Astrocyte (in vitro differentiated cells and primary cell): ENCODE measurements around the gene STOML1. TPM values are rescaled to one million over a fixed set of nuclear protein-coding genes. Genes with fewer than 3 reads are reported as not detected.
A peak's percentile ranks its signal among the peaks of the same experiment; 100 is the strongest.

Experiments
- DNase-seq: peaks from one replicate; pipeline ENCODE4 v3.0.0-alpha.2; 2010; ENCODE audit warnings: low read depth
- FAIRE-seq: peaks from 2 replicates; lab custom pipeline; 2011; peaks lifted over from hg19 to GRCh38; lab: Jason Lieb, UNC
- H2AFZ ChIP-seq: 2 replicates; pipeline ENCODE4 v1.6.0; 2012; ENCODE audit warnings: low read depth, low read length, inconsistent platforms
- H3K27ac ChIP-seq: 2 replicates; pipeline ENCODE4 v1.5.1; 2011; ENCODE audit warnings: low read depth, low read length, inconsistent platforms
- H3K27me3 ChIP-seq: 2 replicates; pipeline ENCODE4 v1.6.0; 2011; ENCODE audit warnings: low read length, inconsistent platforms; ENCODE audit not compliant: insufficient read depth
- H3K36me3 ChIP-seq: 2 replicates; pipeline ENCODE4 v1.5.1; 2011; ENCODE audit warnings: low read length, inconsistent platforms; ENCODE audit not compliant: insufficient read depth
- H3K4me1 ChIP-seq: 2 replicates; pipeline ENCODE4 v1.5.1; 2011; ENCODE audit warnings: low read length, inconsistent platforms; ENCODE audit not compliant: insufficient read depth
- H3K4me2 ChIP-seq: 2 replicates; pipeline ENCODE4 v1.6.0; 2012; ENCODE audit warnings: low read length, inconsistent platforms
- H3K4me3 ChIP-seq: 2 replicates; pipeline ENCODE4 v1.5.1; 2011; ENCODE audit warnings: low read depth, mild to moderate bottlenecking, low read length, inconsistent platforms; ENCODE audit not compliant: insufficient read depth
- H3K79me2 ChIP-seq: 2 replicates; pipeline ENCODE4 v1.6.0; 2012; ENCODE audit warnings: mild to moderate bottlenecking, low read length, inconsistent platforms; ENCODE audit not compliant: insufficient read depth
- H3K9ac ChIP-seq: 2 replicates; pipeline ENCODE4 v1.6.0; 2012; ENCODE audit warnings: mild to moderate bottlenecking, low read length, inconsistent platforms
- H3K9me3 ChIP-seq: 2 replicates; pipeline ENCODE4 v1.5.1; 2012; ENCODE audit warnings: low read depth, mild to moderate bottlenecking, low read length, inconsistent platforms; ENCODE audit not compliant: insufficient read depth
- H4K20me1 ChIP-seq: 2 replicates; pipeline ENCODE4 v1.6.0; 2012; ENCODE audit warnings: low read length, inconsistent platforms; ENCODE audit not compliant: insufficient read depth
- H3K27ac Mint-ChIP-seq: one replicate; pipeline ENCODE4 v1.8.0; 2021; ENCODE audit warnings: mild to moderate bottlenecking, mixed read lengths; ENCODE audit not compliant: unreplicated experiment
- H3K27me3 Mint-ChIP-seq: one replicate; pipeline ENCODE4 v1.8.0; 2021; ENCODE audit warnings: low read depth, mixed read lengths; ENCODE audit not compliant: unreplicated experiment
- H3K36me3 Mint-ChIP-seq: one replicate; pipeline ENCODE4 v1.8.0; 2021; ENCODE audit warnings: low read depth, mixed read lengths; ENCODE audit not compliant: unreplicated experiment
- H3K4me1 Mint-ChIP-seq: one replicate; pipeline ENCODE4 v1.8.0; 2021; ENCODE audit warnings: low read depth, mixed read lengths; ENCODE audit not compliant: unreplicated experiment
- H3K4me3 Mint-ChIP-seq: one replicate; pipeline ENCODE4 v1.8.0; 2021; ENCODE audit warnings: mild to moderate bottlenecking, moderate library complexity, mixed read lengths; ENCODE audit not compliant: unreplicated experiment
- H3K9me3 Mint-ChIP-seq: one replicate; pipeline ENCODE4 v1.8.0; 2021; ENCODE audit warnings: mild to moderate bottlenecking, mixed read lengths; ENCODE audit not compliant: unreplicated experiment
- CTCF ChIP-seq: IDR thresholded peaks from 2 replicates; pipeline ENCODE4 v1.5.1; 2011; ENCODE audit warnings: low read depth, mild to moderate bottlenecking, inconsistent platforms, low read length, moderate library complexity; ENCODE audit not compliant: insufficient read depth
- EZH2 ChIP-seq: IDR thresholded peaks from 2 replicates; pipeline ENCODE4 v1.6.1; 2012; ENCODE audit warnings: mild to moderate bottlenecking, low read length, inconsistent platforms; ENCODE audit not compliant: insufficient read depth
- total RNA-seq: library from RNA; stranded (reverse); gene quantifications from 2 replicates; pipeline ENCODE4 v1.2.1, GENCODE V29; 2021

STOML1 gene
- total RNA-seq, 1 donor from 2014 or later: 12.4 TPM

DNA sequence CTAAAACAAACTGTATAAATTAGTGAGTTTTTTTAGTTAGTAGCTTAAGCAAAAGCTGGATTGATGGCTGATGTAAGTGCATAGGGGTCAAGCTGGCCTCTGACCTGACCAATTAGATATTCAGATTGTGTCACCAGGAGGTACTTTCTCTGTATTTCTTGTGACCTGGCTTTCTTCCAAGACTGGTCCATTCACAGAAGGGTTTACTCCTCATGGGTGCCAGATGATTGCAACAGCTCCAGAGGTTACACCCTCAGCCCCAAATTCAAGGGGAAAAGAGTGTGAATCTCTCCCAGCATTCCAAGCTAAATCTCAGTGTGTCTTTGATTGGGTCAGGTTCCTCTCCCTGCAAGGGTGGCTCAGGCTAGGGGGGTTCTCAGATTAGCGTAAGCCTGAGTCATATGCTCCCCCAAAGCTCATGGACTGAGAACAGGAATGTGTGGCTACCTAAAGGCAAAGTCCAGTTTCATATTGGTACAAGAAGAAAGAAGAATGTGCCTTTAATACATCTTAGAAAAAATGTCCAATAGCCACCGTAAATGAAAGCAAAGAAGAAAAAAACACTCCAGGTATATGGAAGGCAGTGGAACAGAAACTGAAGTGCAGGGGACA, 18.9 kb upstream of the STOML1 start:
- peaks cover 87% of the 10 kb centered on the region for H3K79me2 ChIP-seq
- peaks cover 82% of the 10 kb centered on the region for H4K20me1 ChIP-seq
- Mint-ChIP-seq H3K27me3 (no peaks in the 10 kb centered on the region), H3K36me3 (peaks cover 38% of the 10 kb centered on the region), H3K27ac (peak overlapping the region; percentile 2), H3K4me3 (peak overlapping the region; percentile 20), H3K4me1 (peaks cover 49% of the 10 kb centered on the region), H3K9me3 (peaks cover 1% of the 10 kb centered on the region)
- H3K9ac ChIP-seq: no peak overlapping the region
- DNase-seq: no peak
- H3K27me3 ChIP-seq: no peaks in the 10 kb centered on the region
- peak overlapping the region; percentile 5 for H3K4me2 ChIP-seq
- no peak for FAIRE-seq
- no peak for TF ChIP-seq EZH2
- TF ChIP-seq CTCF: no peak
- no peak overlapping the region for H3K27ac ChIP-seq
- H3K36me3 ChIP-seq: peaks cover 12% of the 10 kb centered on the region
- H3K4me1 ChIP-seq: no peaks in the 10 kb centered on the region
- no peak overlapping the region for H2AFZ ChIP-seq
- no peak overlapping the region for H3K4me3 ChIP-seq
- no peaks in the 10 kb centered on the region for H3K9me3 ChIP-seq

GRCh38 chr15:74008901-74009300, 16.8 kb upstream of the STOML1 start:
- Mint-ChIP-seq H3K9me3 (peaks cover under 1% of the 10 kb centered on the region), H3K27ac (no peak overlapping the region), H3K27me3 (no peaks in the 10 kb centered on the region), H3K4me3 (peak overlapping the region; percentile 20), H3K36me3 (peaks cover 32% of the 10 kb centered on the region), H3K4me1 (peaks cover 47% of the 10 kb centered on the region)
- H3K4me2 ChIP-seq: no peak overlapping the region
- H4K20me1 ChIP-seq: peaks cover 78% of the 10 kb centered on the region
- H3K27ac ChIP-seq: no peak overlapping the region
- DNase-seq (no peak), FAIRE-seq (no peak)
- H3K4me3 ChIP-seq: no peak overlapping the region
- no peaks in the 10 kb centered on the region for H3K4me1 ChIP-seq
- H3K9ac ChIP-seq: no peak overlapping the region
- peaks cover 84% of the 10 kb centered on the region for H3K79me2 ChIP-seq
- no peak for TF ChIP-seq EZH2
- TF ChIP-seq CTCF: no peak
- no peaks in the 10 kb centered on the region for H3K27me3 ChIP-seq
- peaks cover 8% of the 10 kb centered on the region for H3K36me3 ChIP-seq
- no peak overlapping the region for H2AFZ ChIP-seq
- no peaks in the 10 kb centered on the region for H3K9me3 ChIP-seq

DNA sequence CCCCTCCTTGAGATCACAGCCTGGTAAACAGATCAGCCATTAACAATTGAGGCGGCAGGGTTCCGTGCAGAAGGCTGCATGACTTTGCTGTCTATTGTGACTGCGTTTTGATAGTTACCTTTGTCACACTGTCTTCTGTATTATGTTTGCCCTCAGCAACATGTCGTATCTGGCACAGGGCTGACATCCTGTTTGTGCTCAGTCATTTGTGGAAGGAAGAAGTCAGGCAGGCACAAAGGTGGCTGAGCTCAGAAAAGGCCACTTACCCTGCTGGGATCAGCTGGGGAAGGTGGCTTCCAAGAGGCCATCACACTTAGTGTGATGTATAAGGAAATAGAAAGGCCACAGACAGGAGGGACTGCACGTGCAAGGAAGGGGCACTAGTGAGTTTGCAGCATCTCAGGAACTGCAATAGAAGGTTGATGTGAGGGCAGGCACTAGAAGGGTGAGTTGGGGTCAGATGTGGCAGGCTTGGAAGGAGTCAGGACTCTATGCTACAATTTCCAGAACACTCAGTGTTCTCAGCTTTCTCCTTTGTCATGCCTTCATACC, 15.8 kb upstream of the STOML1 start:
- no peak overlapping the region for H3K27ac Mint-ChIP-seq
- peaks cover 37% of the 10 kb centered on the region for H3K36me3 Mint-ChIP-seq
- H3K27me3 Mint-ChIP-seq: no peaks in the 10 kb centered on the region
- Histone ChIP-seq H3K79me2 (peaks cover 82% of the 10 kb centered on the region), H2AFZ (no peak overlapping the region), H3K27me3 (no peaks in the 10 kb centered on the region), H3K4me1 (no peaks in the 10 kb centered on the region), H3K4me2 (no peak overlapping the region), H3K4me3 (no peak overlapping the region), H4K20me1 (peaks cover 74% of the 10 kb centered on the region), H3K9me3 (no peaks in the 10 kb centered on the region), H3K36me3 (peaks cover 8% of the 10 kb centered on the region), H3K9ac (no peak overlapping the region), H3K27ac (no peak overlapping the region)
- peaks cover 43% of the 10 kb centered on the region for H3K4me1 Mint-ChIP-seq
- DNase-seq (no peak), FAIRE-seq (no peak)
- peak overlapping the region; percentile 57 for H3K4me3 Mint-ChIP-seq
- no peaks in the 10 kb centered on the region for H3K9me3 Mint-ChIP-seq
- TF ChIP-seq CTCF (no peak), EZH2 (no peak)
